K562 (cell line): ENCODE measurements around the gene SMIM23. TPM values are rescaled to one million over a fixed set of nuclear protein-coding genes. Genes with fewer than 3 reads are reported as not detected.

Experiments used
- FIP1L1 ChIP-seq: fragments of 200-400 bp; formaldehyde crosslinking; IDR thresholded peaks from 2 replicates; pipeline ENCODE4 v1.6.1; 2018; ENCODE audit warnings: mild to moderate bottlenecking, low read depth, low read length; ENCODE audit not compliant: poor library complexity, severe bottlenecking
- PBX2 ChIP-seq, 2 experiments: IDR thresholded peaks in 1 of 2; conservative IDR thresholded peaks in 1 of 2; 2 replicates each; pipeline ENCODE4 v1.6.1; 2016; ENCODE audit warnings: low read depth in 2 of 2, mild to moderate bottlenecking in 1 of 2, missing compliant biosample characterization in 1 of 2, missing genetic modification characterization in 1 of 2, moderate library complexity in 1 of 2
- SNIP1 ChIP-seq: fragments of 450-650 bp; IDR thresholded peaks from 2 replicates; pipeline ENCODE4 v1.7.1; 2017; ENCODE audit warnings: low read depth, mild to moderate bottlenecking
- STAT5A ChIP-seq: IDR thresholded peaks from 2 replicates; pipeline ENCODE4 v1.6.1; 2012; ENCODE audit warnings: low read length, inconsistent platforms, borderline replicate concordance
- ZNF24 ChIP-seq: fragments of 450-650 bp; IDR thresholded peaks from 2 replicates; pipeline ENCODE4 v1.6.1; 2016
- polyA plus RNA-seq, 8 experiments: library from polyadenylated mRNA; depleted of rRNA in 4 of 8; stranded (reverse) in 5 of 8; unstranded in 3 of 8; fragments of >200 nt; fragmentation: Nextera tagmentation in 2 of 8; fragmentation: Illumina TruSeq in 1 of 8; extraction: Ambion mirVana in 2 of 8; extraction: Trizol in 1 of 8; gene quantifications; 2 replicates each; pipeline versions ENCODE4 v1.2.1 to v1.2.3, GENCODE V29; 2011 to 2014; ENCODE audit warnings: inconsistent platforms in 1 of 8, missing spikeins in 1 of 8
- total RNA-seq, 7 experiments: library from RNA; depleted of rRNA in 6 of 7; stranded (reverse); fragments of >200 nt in 6 of 7; fragmentation: Illumina TruSeq in 2 of 7; extraction: Trizol in 2 of 7; gene quantifications; 2 replicates each; pipeline versions ENCODE4 v1.2.1 to v1.2.3, GENCODE V29; 2011 to 2021; ENCODE audit warnings: low replicate concordance in 1 of 7
- TF ChIP-seq, protein P1 (sequence below): fragments of 250-450 bp; sonication (Bioruptor Pico); IDR thresholded peaks from 2 replicates; pipeline ENCODE4 v1.5.1; 2021; ENCODE audit warnings: mild to moderate bottlenecking

The SMIM23 gene
- total and polyA plus RNA-seq, 9 of the 15 experiments (the other 6 are each of a cell fraction or from before 2014, with no cell fraction given), result not detected

GRCh38 chr5:171776770-171777759 is 8.6 kb upstream of the SMIM23 start (continued):
- TF ChIP-seq FIP1L1 (no peak), SNIP1 (no peak), STAT5A (no peak), ZNF24 (no peak), PBX2 (CRISPR knock-in tag; IDR thresholded peaks at IDR 0.05; ENCODE audit: low read depth) (no peak), PBX2 (tag; conservative IDR thresholded peaks at IDR 0.05; ENCODE audit: low read depth) (no peak)
- TF ChIP-seq, protein P1, sequence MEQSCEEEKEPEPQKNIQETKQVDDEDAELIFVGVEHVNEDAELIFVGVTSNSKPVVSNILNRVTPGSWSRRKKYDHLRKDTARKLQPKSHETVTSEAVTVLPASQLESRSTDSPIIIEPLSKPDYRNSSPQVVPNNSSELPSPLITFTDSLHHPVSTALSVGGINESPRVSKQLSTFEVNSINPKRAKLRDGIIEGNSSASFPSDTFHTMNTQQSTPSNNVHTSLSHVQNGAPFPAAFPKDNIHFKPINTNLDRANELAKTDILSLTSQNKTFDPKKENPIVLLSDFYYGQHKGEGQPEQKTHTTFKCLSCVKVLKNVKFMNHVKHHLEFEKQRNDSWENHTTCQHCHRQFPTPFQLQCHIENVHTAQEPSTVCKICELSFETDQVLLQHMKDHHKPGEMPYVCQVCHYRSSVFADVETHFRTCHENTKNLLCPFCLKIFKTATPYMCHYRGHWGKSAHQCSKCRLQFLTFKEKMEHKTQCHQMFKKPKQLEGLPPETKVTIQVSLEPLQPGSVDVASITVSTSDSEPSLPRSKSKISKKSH (CRISPR knock-in tag), result no peak
- TF ChIP-seq, all 486 proteins: peak for 0
